ENCODE data around the gene PTPRR.

PTPRR gene

DNA sequence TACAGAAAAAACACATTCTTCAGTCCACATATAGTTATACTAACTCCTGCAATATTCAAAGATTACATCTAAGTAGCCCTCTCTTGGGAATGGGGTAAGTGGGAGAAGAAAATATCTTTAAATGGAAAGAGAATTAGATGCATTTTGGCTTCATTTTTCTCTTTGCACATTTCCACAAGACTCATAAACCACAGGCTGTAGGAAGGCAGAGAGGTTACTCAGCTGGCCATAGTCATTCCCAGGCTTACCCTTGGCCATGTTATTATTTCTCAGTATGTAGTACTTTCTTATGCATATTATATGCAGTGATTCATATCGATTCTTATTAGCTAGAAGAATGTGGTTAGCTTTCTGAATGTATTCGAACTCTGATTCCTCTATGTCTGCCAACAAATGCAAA lies 92.2 kb downstream of the PTPRR start:
- TF ChIP-seq TAF1 (IDR thresholded peaks at IDR 0.05; ENCODE audit: borderline replicate concordance, insufficient read depth, low read length), result no peak
- TF ChIP-seq SIN3A (IDR thresholded peaks at IDR 0.05; ENCODE audit: borderline replicate concordance, insufficient read depth, low read length), result no peak
- TF ChIP-seq FOXP2 (optimal IDR thresholded peaks at IDR 0.05; ENCODE audit: borderline replicate concordance, extremely low read depth, extremely low read length, insufficient read depth), result no peak
- TF ChIP-seq, protein P1, sequence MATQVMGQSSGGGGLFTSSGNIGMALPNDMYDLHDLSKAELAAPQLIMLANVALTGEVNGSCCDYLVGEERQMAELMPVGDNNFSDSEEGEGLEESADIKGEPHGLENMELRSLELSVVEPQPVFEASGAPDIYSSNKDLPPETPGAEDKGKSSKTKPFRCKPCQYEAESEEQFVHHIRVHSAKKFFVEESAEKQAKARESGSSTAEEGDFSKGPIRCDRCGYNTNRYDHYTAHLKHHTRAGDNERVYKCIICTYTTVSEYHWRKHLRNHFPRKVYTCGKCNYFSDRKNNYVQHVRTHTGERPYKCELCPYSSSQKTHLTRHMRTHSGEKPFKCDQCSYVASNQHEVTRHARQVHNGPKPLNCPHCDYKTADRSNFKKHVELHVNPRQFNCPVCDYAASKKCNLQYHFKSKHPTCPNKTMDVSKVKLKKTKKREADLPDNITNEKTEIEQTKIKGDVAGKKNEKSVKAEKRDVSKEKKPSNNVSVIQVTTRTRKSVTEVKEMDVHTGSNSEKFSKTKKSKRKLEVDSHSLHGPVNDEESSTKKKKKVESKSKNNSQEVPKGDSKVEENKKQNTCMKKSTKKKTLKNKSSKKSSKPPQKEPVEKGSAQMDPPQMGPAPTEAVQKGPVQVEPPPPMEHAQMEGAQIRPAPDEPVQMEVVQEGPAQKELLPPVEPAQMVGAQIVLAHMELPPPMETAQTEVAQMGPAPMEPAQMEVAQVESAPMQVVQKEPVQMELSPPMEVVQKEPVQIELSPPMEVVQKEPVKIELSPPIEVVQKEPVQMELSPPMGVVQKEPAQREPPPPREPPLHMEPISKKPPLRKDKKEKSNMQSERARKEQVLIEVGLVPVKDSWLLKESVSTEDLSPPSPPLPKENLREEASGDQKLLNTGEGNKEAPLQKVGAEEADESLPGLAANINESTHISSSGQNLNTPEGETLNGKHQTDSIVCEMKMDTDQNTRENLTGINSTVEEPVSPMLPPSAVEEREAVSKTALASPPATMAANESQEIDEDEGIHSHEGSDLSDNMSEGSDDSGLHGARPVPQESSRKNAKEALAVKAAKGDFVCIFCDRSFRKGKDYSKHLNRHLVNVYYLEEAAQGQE (IDR thresholded peaks at IDR 0.05; ENCODE audit: insufficient read depth in 1 of 2, low read depth in 2 of 2, low read length in 2 of 2), result no peak
- TF ChIP-seq POLR2AphosphoS5 (IDR thresholded peaks at IDR 0.05; ENCODE audit: low read depth, low read length), result no peak

DNA sequence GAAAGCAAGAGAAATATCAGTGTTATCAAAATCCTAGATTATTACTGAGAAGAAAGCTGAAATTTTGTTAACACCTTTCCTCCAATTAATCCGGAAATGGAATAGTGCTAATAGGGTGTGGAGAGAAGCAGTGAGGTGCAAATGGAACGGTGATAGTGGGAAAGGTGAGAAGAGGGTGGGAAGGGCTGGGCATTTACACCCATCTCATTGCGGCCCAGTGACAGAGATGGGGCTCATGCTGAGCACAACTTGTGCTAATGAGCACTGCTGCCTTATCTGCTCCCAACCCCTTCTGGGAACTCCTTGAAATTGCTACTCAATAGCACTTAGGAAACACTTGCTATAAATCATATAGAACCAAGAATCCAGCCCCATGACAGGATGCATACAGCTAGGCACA lies 94.4 kb downstream of the PTPRR start:
- no peak for TF ChIP-seq TAF1 (IDR thresholded peaks at IDR 0.05; ENCODE audit: borderline replicate concordance, insufficient read depth, low read length)
- TF ChIP-seq FOXP2 (optimal IDR thresholded peaks at IDR 0.05; ENCODE audit: borderline replicate concordance, extremely low read depth, extremely low read length, insufficient read depth), result no peak
- TF ChIP-seq SIN3A (IDR thresholded peaks at IDR 0.05; ENCODE audit: borderline replicate concordance, insufficient read depth, low read length), result no peak
- no peak for TF ChIP-seq POLR2AphosphoS5 (IDR thresholded peaks at IDR 0.05; ENCODE audit: low read depth, low read length)
- TF ChIP-seq, protein P1 (IDR thresholded peaks at IDR 0.05; ENCODE audit: insufficient read depth in 1 of 2, low read depth in 2 of 2, low read length in 2 of 2), result no peak

DNA sequence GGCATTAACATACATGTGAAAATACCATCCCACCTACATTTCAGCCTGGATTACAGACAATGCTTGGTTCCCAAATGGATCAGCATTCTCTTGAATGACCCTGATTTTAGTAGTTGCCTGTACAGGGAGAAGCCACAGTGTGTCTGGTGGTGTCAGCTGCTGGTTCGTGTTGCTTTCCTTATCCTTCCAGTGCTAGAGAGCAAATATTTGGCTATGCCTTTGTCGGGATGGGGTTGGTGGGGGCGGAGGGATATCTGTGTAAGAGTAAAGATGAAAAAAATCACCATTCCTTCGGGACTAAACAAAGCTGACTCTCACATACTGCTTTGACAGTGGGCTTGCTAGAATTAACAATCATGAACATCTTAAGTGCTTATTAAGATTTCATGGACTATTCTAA lies 96.0 kb downstream of the PTPRR start:
- TF ChIP-seq POLR2AphosphoS5 (IDR thresholded peaks at IDR 0.05; ENCODE audit: low read depth, low read length) (no peak), TAF1 (IDR thresholded peaks at IDR 0.05; ENCODE audit: borderline replicate concordance, insufficient read depth, low read length) (no peak), FOXP2 (optimal IDR thresholded peaks at IDR 0.05; ENCODE audit: borderline replicate concordance, extremely low read depth, extremely low read length, insufficient read depth) (no peak), SIN3A (IDR thresholded peaks at IDR 0.05; ENCODE audit: borderline replicate concordance, insufficient read depth, low read length) (no peak)
- TF ChIP-seq, protein P1 (IDR thresholded peaks at IDR 0.05; ENCODE audit: insufficient read depth in 1 of 2, low read depth in 2 of 2, low read length in 2 of 2), result no peak

DNA sequence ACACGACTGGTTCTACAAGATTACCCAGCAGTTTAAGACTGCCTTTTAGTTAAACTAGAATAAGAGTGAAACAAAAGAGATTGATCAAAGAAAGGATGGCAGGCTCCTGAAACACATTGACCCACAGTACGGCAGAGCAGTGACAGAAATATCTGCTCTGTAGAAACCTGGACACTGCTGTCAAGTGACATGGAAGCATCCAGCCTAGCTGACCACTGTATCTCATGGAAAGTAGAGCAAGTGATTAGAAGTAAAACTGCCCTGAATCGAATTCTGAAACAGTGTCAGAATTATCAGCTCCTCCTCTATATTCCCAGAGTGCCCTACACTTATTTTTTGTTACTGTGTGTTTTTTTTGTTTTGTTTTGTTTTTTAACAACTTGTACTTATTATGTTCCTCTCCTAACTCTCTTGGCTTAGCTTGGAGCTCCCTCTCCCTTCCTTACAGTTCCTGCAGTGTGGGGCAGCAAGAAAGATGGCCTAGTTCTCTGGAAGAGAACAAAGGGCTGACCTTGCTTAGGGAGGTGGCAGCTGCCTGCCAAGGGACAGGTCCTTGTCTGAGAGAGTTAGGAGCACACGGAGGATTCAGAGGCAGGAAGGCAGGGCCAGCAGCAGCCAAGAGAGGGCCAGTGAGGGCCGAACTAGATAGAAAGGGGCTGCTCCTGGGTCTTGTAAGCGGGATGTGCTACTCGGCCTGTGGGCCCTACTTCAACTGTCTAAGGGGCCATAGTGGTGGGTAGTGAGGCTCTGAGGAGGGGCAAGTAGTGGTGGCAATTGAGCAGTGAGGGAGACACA lies 97.2 kb downstream of the PTPRR start:
- TF ChIP-seq SIN3A (IDR thresholded peaks at IDR 0.05; ENCODE audit: borderline replicate concordance, insufficient read depth, low read length), result no peak
- TF ChIP-seq, protein P1 (IDR thresholded peaks at IDR 0.05; ENCODE audit: insufficient read depth in 1 of 2, low read depth in 2 of 2, low read length in 2 of 2), result no peak
- TF ChIP-seq FOXP2 (optimal IDR thresholded peaks at IDR 0.05; ENCODE audit: borderline replicate concordance, extremely low read depth, extremely low read length, insufficient read depth), result no peak
- no peak for TF ChIP-seq TAF1 (IDR thresholded peaks at IDR 0.05; ENCODE audit: borderline replicate concordance, insufficient read depth, low read length)
- TF ChIP-seq POLR2AphosphoS5 (IDR thresholded peaks at IDR 0.05; ENCODE audit: low read depth, low read length), result no peak
